Endothelial cell of umbilical vein (primary cell): ENCODE results near the gene SMG9. TPM values are rescaled to one million over a fixed set of nuclear protein-coding genes. Genes with fewer than 3 reads are reported as not detected.

Experiments
- BruUV-seq: library from RNA; stranded (reverse); fragments of 400-500 nt; replicated peaks from 2 replicates; lab custom pipeline; 2021; lab: Mats Ljungman, UMichigan
- CTCF ChIA-PET: fragments of 300-600, 350-600 bp; sonication (Branson Sonifier 250); formaldehyde crosslinking; loops from one replicate; lab custom pipeline; 2021; ENCODE audit warnings: antibody characterized with exemption, inconsistent platforms; lab: Charles Lee
- POLR2A ChIA-PET: fragments of 300-600, 350-600 bp; sonication (Branson Sonifier 250); formaldehyde crosslinking; loops from one replicate; lab custom pipeline; 2021; ENCODE audit warnings: antibody characterized with exemption, inconsistent platforms; lab: Charles Lee
- DNase-seq: peaks from one replicate; pipeline ENCODE4 v3.0.0-alpha.2; 2011; ENCODE audit warnings: low read depth, low spot score
- FAIRE-seq: peaks from 2 replicates; lab custom pipeline; 2011; peaks lifted over from hg19 to GRCh38; lab: Jason Lieb, UNC
- H2AFZ ChIP-seq: 2 replicates; pipeline ENCODE4 v1.6.0; 2012; ENCODE audit warnings: low read depth, low read length, control low read depth, inconsistent platforms
- H3K27ac ChIP-seq: 2 replicates; pipeline ENCODE4 v1.5.1; 2011; ENCODE audit warnings: low read depth, mild to moderate bottlenecking, control low read depth, low read length, moderate library complexity; ENCODE audit not compliant: insufficient read depth
- H3K27me3 ChIP-seq, 2 experiments: 2 replicates each; pipeline versions ENCODE4 v1.6.0 to v1.6.1; 2011; ENCODE audit warnings: low read length in 2 of 2, mixed read lengths in 1 of 2; ENCODE audit not compliant: control insufficient read depth in 2 of 2, insufficient read depth in 2 of 2
- H3K36me3 ChIP-seq, 2 experiments: 2 replicates in 1 of 2; 3 replicates in 1 of 2; pipeline ENCODE4 v1.5.1; 2011; ENCODE audit warnings: low read length in 2 of 2, mild to moderate bottlenecking in 1 of 2, moderate library complexity in 1 of 2; ENCODE audit not compliant: control insufficient read depth in 2 of 2, insufficient read depth in 2 of 2; ENCODE audit errors: extremely low read depth in 1 of 2
- H3K4me1 ChIP-seq: 3 replicates; pipeline ENCODE4 v1.5.1; 2011; ENCODE audit warnings: mild to moderate bottlenecking, low read length; ENCODE audit not compliant: control insufficient read depth, insufficient read depth; ENCODE audit errors: extremely low read depth
- H3K4me2 ChIP-seq: 2 replicates; pipeline ENCODE4 v1.6.1; 2011; ENCODE audit warnings: low read length, control low read depth, mixed read lengths; ENCODE audit not compliant: insufficient read depth
- H3K4me3 ChIP-seq, 3 experiments: fragments of 200-600 bp in 1 of 3; sonication (generic), shearing (Covaris generic) in 1 of 3; replicated peaks in 1 of 3; 2 replicates each; pipeline ENCODE4 v1.5.1; 2011 to 2016; ENCODE audit warnings: control low read depth in 3 of 3, low read length in 3 of 3, mild to moderate bottlenecking in 2 of 3, inconsistent platforms in 1 of 3, low read depth in 1 of 3, moderate library complexity in 1 of 3; ENCODE audit not compliant: insufficient read depth in 1 of 3
- H3K79me2 ChIP-seq: 2 replicates; pipeline ENCODE4 v1.6.0; 2012; ENCODE audit warnings: low read length, inconsistent platforms; ENCODE audit not compliant: control insufficient read depth, insufficient read depth
- H3K9ac ChIP-seq: replicated peaks from 2 replicates; pipeline ENCODE3; 2011; ENCODE audit warnings: low read length, control low read depth; ENCODE audit not compliant: insufficient read depth; ENCODE audit errors: extremely low read depth
- H3K9me1 ChIP-seq: replicated peaks from 3 replicates; pipeline ENCODE4 v1.6.0; 2011; ENCODE audit warnings: mild to moderate bottlenecking, low read length; ENCODE audit not compliant: control insufficient read depth, insufficient read depth; ENCODE audit errors: extremely low read depth
- H3K9me3 ChIP-seq: replicated peaks from 2 replicates; pipeline ENCODE4 v1.5.1; 2012; ENCODE audit warnings: low read length, inconsistent platforms; ENCODE audit not compliant: control insufficient read depth, insufficient read depth
- H4K20me1 ChIP-seq: replicated peaks from 2 replicates; pipeline ENCODE3; 2011; ENCODE audit warnings: mild to moderate bottlenecking, low read length; ENCODE audit not compliant: control insufficient read depth, insufficient read depth; ENCODE audit errors: extremely low read depth
- JUN ChIP-seq: IDR thresholded peaks from 2 replicates; pipeline ENCODE4 v1.6.1; 2011; ENCODE audit warnings: borderline replicate concordance, low read depth; ENCODE audit not compliant: insufficient read length, insufficient read depth
- MYC ChIP-seq: IDR thresholded peaks from one replicate; pipeline ENCODE4 v1.6.1; 2011; ENCODE audit warnings: mild to moderate bottlenecking, low read depth, low read length
- POLR2A ChIP-seq: IDR thresholded peaks from 2 replicates; pipeline ENCODE4 v1.6.1; 2012; ENCODE audit warnings: low read depth, mild to moderate bottlenecking, control low read depth, low read length
- dilution Hi-C: fragments of 300-500 bp; cut with MboI; formaldehyde crosslinking; loops from one replicate; pipeline ENCODE4 v1.15.0; 2019; ENCODE audit warnings: low sequenced_read_pairs; ENCODE audit not compliant: extremely low pct_ligation_motif_present
- intact Hi-C: fragments of 100-400 bp; cut with micrococcal nuclease; formaldehyde crosslinking; loops from one replicate; pipeline ENCODE4 v1.10.0; 2022
- polyA plus RNA-seq, 4 experiments: library from polyadenylated mRNA; depleted of rRNA in 3 of 4; stranded (reverse) in 3 of 4; unstranded in 1 of 4; fragments of >200 nt; gene quantifications; 2 replicates each; pipeline versions ENCODE4 v1.2.1 to v1.2.3, GENCODE V29; 2011 to 2012; ENCODE audit warnings: missing spikeins in 1 of 4
- total RNA-seq: library from RNA; stranded (reverse); gene quantifications from 2 replicates; pipeline ENCODE4 v1.2.3, GENCODE V29; 2021
- TF ChIP-seq, protein P1 (sequence below), 2 donors: IDR thresholded peaks; 1 replicate in 1 of 2; 2 replicates in 1 of 2; pipeline ENCODE4 v1.5.1; 2011; ENCODE audit warnings: low read length in 2 of 2, mild to moderate bottlenecking in 2 of 2, moderate library complexity in 2 of 2, control low read depth in 1 of 2, inconsistent platforms in 1 of 2, low read depth in 1 of 2; ENCODE audit not compliant: insufficient read depth in 1 of 2; ENCODE audit errors: extremely low read depth in 1 of 2

SMG9 gene
- total and polyA plus RNA-seq, 2 donors (not counting 3 experiments of a cell fraction or from before 2014, with no cell fraction given) = 25.5 to 45.0 TPM

DNA sequence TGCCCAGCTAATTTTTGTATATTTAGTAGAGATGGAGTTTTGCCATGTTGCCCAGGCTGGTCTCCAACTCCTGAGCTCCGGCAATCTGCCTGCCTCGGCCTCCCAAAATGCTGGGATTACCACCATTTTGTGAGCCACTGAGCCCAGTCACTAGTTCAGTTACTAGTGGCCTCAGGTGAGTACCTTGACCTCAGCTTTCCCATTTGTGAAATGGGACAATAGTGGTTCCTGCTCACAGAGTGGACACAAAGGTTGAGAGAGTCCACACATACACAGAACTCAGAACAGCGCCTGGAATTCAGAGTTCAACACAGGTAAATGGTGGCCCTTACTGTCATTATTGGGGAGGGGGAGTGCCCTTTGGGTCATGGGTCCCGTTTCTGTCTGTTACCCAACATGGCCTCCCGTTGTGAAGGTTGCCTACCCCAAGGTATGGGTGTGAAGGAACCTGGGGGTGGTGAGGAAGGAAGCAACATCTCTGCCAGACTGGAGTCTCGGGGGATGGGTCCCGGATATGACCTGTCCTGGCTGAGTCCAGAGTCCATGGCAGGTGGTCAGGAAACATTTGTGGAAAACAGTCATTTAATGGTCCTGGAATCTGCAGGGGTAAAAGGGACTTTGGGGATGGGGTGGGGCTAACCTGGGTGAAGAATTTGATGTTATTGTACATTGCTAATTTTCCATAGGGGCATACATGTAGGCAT is 50.6 kb downstream of the SMG9 start:
- FAIRE-seq = no peak
- DNase-seq = no peak
- TF ChIP-seq JUN = no peak
- TF ChIP-seq MYC = no peak
- no peak for TF ChIP-seq POLR2A
- TF ChIP-seq, protein P1, sequence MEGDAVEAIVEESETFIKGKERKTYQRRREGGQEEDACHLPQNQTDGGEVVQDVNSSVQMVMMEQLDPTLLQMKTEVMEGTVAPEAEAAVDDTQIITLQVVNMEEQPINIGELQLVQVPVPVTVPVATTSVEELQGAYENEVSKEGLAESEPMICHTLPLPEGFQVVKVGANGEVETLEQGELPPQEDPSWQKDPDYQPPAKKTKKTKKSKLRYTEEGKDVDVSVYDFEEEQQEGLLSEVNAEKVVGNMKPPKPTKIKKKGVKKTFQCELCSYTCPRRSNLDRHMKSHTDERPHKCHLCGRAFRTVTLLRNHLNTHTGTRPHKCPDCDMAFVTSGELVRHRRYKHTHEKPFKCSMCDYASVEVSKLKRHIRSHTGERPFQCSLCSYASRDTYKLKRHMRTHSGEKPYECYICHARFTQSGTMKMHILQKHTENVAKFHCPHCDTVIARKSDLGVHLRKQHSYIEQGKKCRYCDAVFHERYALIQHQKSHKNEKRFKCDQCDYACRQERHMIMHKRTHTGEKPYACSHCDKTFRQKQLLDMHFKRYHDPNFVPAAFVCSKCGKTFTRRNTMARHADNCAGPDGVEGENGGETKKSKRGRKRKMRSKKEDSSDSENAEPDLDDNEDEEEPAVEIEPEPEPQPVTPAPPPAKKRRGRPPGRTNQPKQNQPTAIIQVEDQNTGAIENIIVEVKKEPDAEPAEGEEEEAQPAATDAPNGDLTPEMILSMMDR (IDR thresholded peaks at IDR 0.05; ENCODE audit: extremely low read depth in 1 of 2, insufficient read depth in 1 of 2, low read depth in 1 of 2, low read length in 2 of 2) = no peak
- Histone ChIP-seq H3K27ac (no peak overlapping the region), H3K79me2 (no peaks in the 10 kb centered on the region), H3K4me1 (peaks cover 12% of the 10 kb centered on the region), H3K4me3 (no peak overlapping the region), H4K20me1 (no peaks in the 10 kb centered on the region), H3K9ac (no peak overlapping the region), H3K4me2 (no peak overlapping the region), H3K9me1 (no peaks in the 10 kb centered on the region), H3K36me3 (no peaks in the 10 kb centered on the region), H2AFZ (no peak overlapping the region), H3K9me3 (no peaks in the 10 kb centered on the region), H3K27me3 (no peaks in the 10 kb centered on the region)
- ChIA-PET POLR2A (no interaction called here), CTCF (interaction anchor here (1.1 to 1.6 kb wide), 4 partner anchors 13 to 41 kb away, joined by 3 to 7 read pairs (median 4); no protein-coding TSS in a partner anchor)
- intact Hi-C loops (loop anchor here (5.0 kb wide), 1 partner anchor 63 kb away; no protein-coding TSS in a partner anchor), dilution Hi-C loops (no loop called here)
- no TSS peak for BruUV-seq
